ENCODE results near the gene PLCD4.

DNA sequence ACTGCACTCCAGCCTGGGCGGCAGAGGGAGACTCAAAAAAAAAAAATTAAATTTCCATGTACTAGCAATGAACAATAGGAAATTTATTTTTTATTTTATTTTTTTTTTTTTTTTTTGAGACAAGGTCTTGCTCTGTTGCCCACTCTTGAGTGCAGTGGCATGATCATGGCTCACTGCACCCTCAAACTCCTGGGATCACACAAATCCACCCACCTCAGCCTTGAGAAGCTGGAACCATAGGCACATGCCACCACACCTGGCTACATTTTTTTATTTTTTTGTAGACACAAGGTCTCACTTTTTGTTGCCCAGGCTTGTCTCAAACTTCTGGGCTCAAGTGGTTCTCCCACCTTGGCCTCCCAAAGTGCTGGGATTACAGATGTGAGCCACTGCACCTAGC lies 22.2 kb upstream of the PLCD4 start:
- TF ChIP-seq EZH2phosphoT487 (IDR thresholded peaks at IDR 0.05; ENCODE audit: low read depth, severe bottlenecking, unreplicated experiment) (no peak), CTCF (IDR thresholded peaks at IDR 0.05; ENCODE audit: poor library complexity) (no peak), EZH2 (IDR thresholded peaks at IDR 0.05; ENCODE audit: borderline replicate concordance) (no peak)
